GM12878 (cell line): ENCODE measurements around the gene PLSCR1. TPM values are rescaled to one million over a fixed set of nuclear protein-coding genes. Genes with fewer than 3 reads are reported as not detected.

Experiments used
- ATAC-seq: fragments of 200-7000 bp; cut with Tn5 transposase; 3 replicates; pipeline ENCODE4 v1.9.1; 2020; ENCODE audit warnings: mild to moderate bottlenecking, moderate library complexity
- BruUV-seq: library from RNA; stranded (reverse); fragments of 400-500 nt; replicated peaks from 2 replicates; lab custom pipeline; 2021; lab: Mats Ljungman, UMichigan
- CTCF ChIA-PET: fragments of 300-600 bp; sonication (Branson Sonifier 250); formaldehyde crosslinking; extraction: SDS; loops from one replicate; lab custom pipeline; 2021; ENCODE audit warnings: inconsistent platforms; lab: Yijun Ruan, JAX
- POLR2A ChIA-PET: fragments of 350-600 bp; formaldehyde crosslinking; extraction: SDS; loops from one replicate; lab custom pipeline; 2021; ENCODE audit warnings: inconsistent platforms; lab: Charles Lee
- RAD21 ChIA-PET: fragments of 300-600 bp; sonication (Branson Sonifier 250); formaldehyde crosslinking; loops from one replicate; lab custom pipeline; 2023; ENCODE audit warnings: antibody characterized with exemption; ENCODE audit not compliant: unreplicated experiment; lab: Charles Lee
- SMC1A ChIA-PET: fragments of 300-600 bp; sonication (Branson Sonifier 250); formaldehyde crosslinking; loops from one replicate; lab custom pipeline; 2023; ENCODE audit not compliant: unreplicated experiment, uncharacterized antibody; lab: Charles Lee
- DNase-seq: peaks from one replicate; pipeline ENCODE4 v3.0.0-alpha.2; 2011; ENCODE audit warnings: low read depth, low spot score
- FAIRE-seq: peaks from 3 replicates; lab custom pipeline; 2011; peaks lifted over from hg19 to GRCh38; lab: Jason Lieb, UNC
- H2AFZ ChIP-seq: 2 replicates; pipeline ENCODE4 v1.6.0; 2011; ENCODE audit warnings: low read depth, low read length, control low read depth; ENCODE audit not compliant: control insufficient read depth
- H3K27ac ChIP-seq: 2 replicates; pipeline ENCODE4 v1.5.1; 2011; ENCODE audit warnings: control low read depth; ENCODE audit not compliant: control insufficient read depth, insufficient read depth
- H3K27me3 ChIP-seq, 2 experiments: replicated peaks in 1 of 2; 2 replicates each; pipeline versions ENCODE4 v1.6.0 to v1.6.1; 2011; ENCODE audit warnings: low read length in 1 of 2; ENCODE audit not compliant: control insufficient read depth in 2 of 2, insufficient read depth in 2 of 2
- H3K36me3 ChIP-seq, 2 experiments: 2 replicates each; pipeline ENCODE4 v1.5.1; 2011; ENCODE audit warnings: low read length in 1 of 2; ENCODE audit not compliant: control insufficient read depth in 2 of 2, insufficient read depth in 2 of 2
- H3K4me1 ChIP-seq: 2 replicates; pipeline ENCODE4 v1.6.1; 2011; ENCODE audit warnings: mild to moderate bottlenecking, low read length, moderate library complexity, mixed read lengths; ENCODE audit not compliant: control insufficient read depth, insufficient read depth
- H3K4me2 ChIP-seq: 2 replicates; pipeline ENCODE4 v1.6.0; 2011; ENCODE audit warnings: control low read depth; ENCODE audit not compliant: control insufficient read depth, insufficient read depth
- H3K4me3 ChIP-seq: fragments of 200-600 bp; sonication (generic); 2 replicates; pipeline ENCODE4 v1.5.1; 2016
- H3K79me2 ChIP-seq: 2 replicates; pipeline ENCODE4 v1.6.0; 2011; ENCODE audit warnings: low read length; ENCODE audit not compliant: control insufficient read depth, insufficient read depth
- H3K9ac ChIP-seq: 2 replicates; pipeline ENCODE4 v1.8.0; 2011; ENCODE audit warnings: low read length, control low read depth, mixed read lengths; ENCODE audit not compliant: control insufficient read depth, insufficient read depth
- H3K9me3 ChIP-seq: replicated peaks from 3 replicates; pipeline ENCODE4 v1.5.1; 2011; ENCODE audit warnings: mild to moderate bottlenecking, low read length; ENCODE audit not compliant: control insufficient read depth, insufficient read depth
- H4K20me1 ChIP-seq: 2 replicates; pipeline ENCODE4 v1.6.0; 2011; ENCODE audit not compliant: control insufficient read depth, insufficient read depth
- ATF2 ChIP-seq: IDR thresholded peaks from 2 replicates; pipeline ENCODE4 v1.6.1; 2012; ENCODE audit warnings: low read length, inconsistent platforms
- BCLAF1 ChIP-seq: fragments of 450-650 bp; IDR thresholded peaks from 2 replicates; pipeline ENCODE4 v1.6.1; 2017; ENCODE audit warnings: antibody characterized with exemption, mild to moderate bottlenecking, moderate library complexity
- CHD2 ChIP-seq: IDR thresholded peaks from 2 replicates; pipeline ENCODE4 v1.6.1; 2011; ENCODE audit warnings: low read depth, low read length, improper control_type of control experiment, borderline replicate concordance
- CUX1 ChIP-seq: IDR thresholded peaks from 2 replicates; pipeline ENCODE4 v1.6.1; 2012; ENCODE audit warnings: improper control_type of control experiment, low read depth, low read length; ENCODE audit not compliant: insufficient replicate concordance
- E2F8 ChIP-seq: fragments of 450-650 bp; IDR thresholded peaks from 2 replicates; pipeline ENCODE4 v1.6.1; 2018; ENCODE audit warnings: mild to moderate bottlenecking, low read depth, moderate library complexity; ENCODE audit not compliant: partially characterized antibody
- IRF4 ChIP-seq: IDR thresholded peaks from 2 replicates; pipeline ENCODE4 v1.6.1; 2011; ENCODE audit warnings: low read depth, low read length
- RB1 ChIP-seq: fragments of 450-650 bp; formaldehyde crosslinking; IDR thresholded peaks from 2 replicates; pipeline ENCODE4 v1.6.1; 2017; ENCODE audit warnings: mild to moderate bottlenecking, borderline replicate concordance
- RELB ChIP-seq: fragments of 450-650 bp; IDR thresholded peaks from 2 replicates; pipeline ENCODE4 v1.6.1; 2017; ENCODE audit warnings: low read depth, mild to moderate bottlenecking, moderate library complexity
- TARDBP ChIP-seq: IDR thresholded peaks from 2 replicates; pipeline ENCODE4 v1.6.1; 2016; ENCODE audit warnings: borderline replicate concordance
- WGBS: methylation state at CpG from one replicate; pipeline ENCODE4 v1.1.6; 2016; ENCODE audit warnings: low lambda C conversion rate; ENCODE audit not compliant: insufficient replicate concordance, insufficient coverage; ENCODE audit errors: missing lambda C conversion rate; 5-methylcytosine and 5-hydroxymethylcytosine counted together
- in situ Hi-C: fragments of 300-500 bp; cut with MboI; formaldehyde crosslinking; loops from 9 replicates; pipeline ENCODE4 v1.14.3; 2018; ENCODE audit warnings: mixed read lengths
- intact Hi-C: fragments of 100-400 bp; cut with micrococcal nuclease; formaldehyde crosslinking; loops from one replicate; pipeline ENCODE4 v1.14.2; 2022; ENCODE audit not compliant: unreplicated experiment
- polyA plus RNA-seq, 11 experiments: library from polyadenylated mRNA; depleted of rRNA in 4 of 11; unstranded in 6 of 11; stranded (reverse) in 5 of 11; fragments of >200 nt; fragmentation: Nextera tagmentation in 4 of 11; fragmentation: Illumina TruSeq in 1 of 11; extraction: Ambion mirVana in 4 of 11; extraction: Trizol in 1 of 11; gene quantifications; 1 replicate in 1 of 11; 2 replicates in 10 of 11; pipeline versions ENCODE4 v1.2.1 to v1.2.3, GENCODE V29; 2011 to 2016; ENCODE audit warnings: inconsistent platforms in 2 of 11, missing spikeins in 2 of 11, low read depth in 1 of 11
- total RNA-seq, 4 experiments: library from RNA; depleted of rRNA in 3 of 4; stranded (reverse); fragments of >200 nt in 3 of 4; fragmentation: Illumina TruSeq in 1 of 4; extraction: Trizol in 1 of 4; gene quantifications; 2 replicates each; pipeline versions ENCODE4 v1.2.1 to v1.2.3, GENCODE V29; 2013 to 2021

The PLSCR1 gene
- total and polyA plus RNA-seq, 10 of the 15 experiments (the other 5 are each of a cell fraction or from before 2014, with no cell fraction given) = 35.4 to 77.8 (median 41.1) TPM

GRCh38 chr3:146493761-146494160, 50.6 kb downstream of the PLSCR1 start:
- ATAC-seq (no peak), FAIRE-seq (no peak), DNase-seq (no peak)
- ChIA-PET RAD21 (no interaction called here), CTCF (interaction anchor here (1.4 kb wide), 1 partner anchor 428 kb away, joined by 3 read pairs; no protein-coding TSS in a partner anchor), SMC1A (no interaction called here), POLR2A (no interaction called here)
- Histone ChIP-seq H3K4me2 (no peak overlapping the region), H3K36me3 (no peaks in the 10 kb centered on the region), H3K4me3 (no peak overlapping the region), H4K20me1 (no peaks in the 10 kb centered on the region), H3K79me2 (no peaks in the 10 kb centered on the region), H3K27me3 (no peaks in the 10 kb centered on the region), H3K27ac (no peak overlapping the region), H3K4me1 (no peaks in the 10 kb centered on the region), H2AFZ (no peak overlapping the region), H3K9ac (no peak overlapping the region), H3K9me3 (no peaks in the 10 kb centered on the region; the same call in 2 of the 3 replicates)
- WGBS = 88% methylated on average over 1 of the region's 2 CpGs
- in situ Hi-C loops = no loop called here
- no TSS peak for BruUV-seq
- intact Hi-C loops = no loop called here
- no peak for TF ChIP-seq RB1
- no peak for TF ChIP-seq ATF2
- TF ChIP-seq TARDBP = no peak
- no peak for TF ChIP-seq CUX1
- no peak for TF ChIP-seq E2F8
- no peak for TF ChIP-seq RELB
- TF ChIP-seq IRF4 = no peak
- no peak for TF ChIP-seq CHD2
- no peak for TF ChIP-seq BCLAF1
